Esophagus squamous epithelium (tissue), 5 donors: ENCODE data around the gene CILP2. TPM values are rescaled to one million over a fixed set of nuclear protein-coding genes. Genes with fewer than 3 reads are reported as not detected.

ENCODE experiments used
- DNase-seq: peaks from one replicate; lab custom pipeline; 2025; lab: John Stamatoyannopoulos, UW
- H3K27ac ChIP-seq, 4 donors: fragments of 200-600 bp; sonication (generic); one replicate each; pipeline ENCODE4 v1.5.1; 2016 to 2019; ENCODE audit warnings: mild to moderate bottlenecking in 1 of 4
- H3K27me3 ChIP-seq, 4 donors: fragments of 200-600 bp; sonication (generic); 1 replicate in 3 of 4; 2 replicates in 1 of 4; pipeline versions ENCODE4 v1.5.1 to v1.6.0; 2017 to 2021; ENCODE audit warnings: antibody characterized with exemption in 1 of 4
- H3K36me3 ChIP-seq, 3 donors: fragments of 200-600 bp; sonication (generic); one replicate each; pipeline ENCODE4 v1.5.1; 2016 to 2019
- H3K4me1 ChIP-seq, 3 donors: fragments of 200-600 bp; sonication (generic); one replicate each; pipeline ENCODE4 v1.5.1; 2017 to 2019
- H3K4me3 ChIP-seq, 4 donors: fragments of 200-600 bp; sonication (generic); 1 replicate in 3 of 4; 2 replicates in 1 of 4; pipeline ENCODE4 v1.5.1; 2016 to 2019; ENCODE audit warnings: mild to moderate bottlenecking in 2 of 4, moderate library complexity in 1 of 4
- H3K9me3 ChIP-seq, 3 donors: fragments of 200-600 bp; sonication (generic); one replicate each; pipeline ENCODE4 v1.5.1; 2016 to 2019
- CTCF ChIP-seq, 6 experiments: fragments of 450-650 bp in 4 of 6; fragments of 200-600 bp in 2 of 6; sonication (generic) in 2 of 6; IDR thresholded peaks; one replicate each; pipeline ENCODE4 v1.5.1; 2016 to 2019; ENCODE audit warnings: antibody characterized with exemption in 6 of 6, mild to moderate bottlenecking in 4 of 6, moderate library complexity in 4 of 6
- POLR2A ChIP-seq, 4 donors: fragments of 450-650 bp; IDR thresholded peaks; one replicate each; pipeline ENCODE4 v1.6.1; 2017; ENCODE audit warnings: antibody characterized with exemption in 4 of 4, mild to moderate bottlenecking in 4 of 4, moderate library complexity in 3 of 4
- WGBS, 2 donors: methylation state at CpG; one replicate each; pipeline ENCODE4 v1.1.5; 2018; 5-methylcytosine and 5-hydroxymethylcytosine counted together
- intact Hi-C: fragments of 100-400 bp; cut with DNase I; formaldehyde crosslinking; loops from one replicate; pipeline ENCODE4 v1.15.0; 2022
- total RNA-seq, 4 donors: library from RNA; depleted of rRNA; stranded (reverse); fragments of >200 nt; gene quantifications; one replicate each; pipeline ENCODE4 v1.1.0, GENCODE V29; 2016
- donor health status: DM: yes; HTN: yes; CAD: no.

Gene CILP2
- total RNA-seq, 4 donors from 2014 or later, result under 0.01 TPM; not detected in 3

DNA sequence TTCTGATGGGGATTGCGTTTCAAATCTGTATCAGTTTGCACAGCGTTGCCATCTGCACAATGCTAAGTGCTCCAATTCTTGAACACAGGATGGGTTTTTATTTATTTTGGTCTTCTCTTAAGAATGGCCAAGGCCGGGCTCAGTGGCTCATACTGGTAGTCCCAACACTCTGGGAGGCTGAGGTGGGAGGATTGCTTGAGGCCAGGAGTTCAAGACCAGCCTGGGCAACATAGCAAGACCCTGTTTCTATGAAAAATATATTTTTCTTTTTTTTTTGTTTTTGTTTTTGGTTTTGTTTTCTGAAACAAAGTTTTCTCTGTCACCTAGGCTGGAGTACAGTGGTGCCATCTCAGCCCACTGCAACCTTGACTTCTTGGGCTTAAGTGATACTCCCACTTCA, 14.9 kb upstream of the CILP2 start:
- DNase-seq, result no peak
- Histone ChIP-seq H3K27me3 (no peaks in the 10 kb centered on the region), H3K27ac (no peak overlapping the region), H3K4me1 (peaks cover 0 to 12% (median 2%) of the 10 kb centered on the region in 3 donors), H3K36me3 (peaks cover 12 to 72% (median 41%) of the 10 kb centered on the region in 3 donors), H3K4me3 (no peak overlapping the region), H3K9me3 (no peaks in the 10 kb centered on the region)
- TF ChIP-seq CTCF (IDR thresholded peaks at IDR 0.05) (no peak), POLR2A (IDR thresholded peaks at IDR 0.05) (no peak)
- 79 to 91% methylated on average over 3 of the region's 3 CpGs for WGBS, 2 donors
- intact Hi-C loops, result no loop called here

- Histone ChIP-seq H3K27ac (no peak overlapping the region), H3K4me3 (no peak overlapping the region), H3K27me3 (no peaks in the 10 kb centered on the region), H3K9me3 (no peaks in the 10 kb centered on the region), H3K4me1 (peaks cover 0 to 7% (median 0%) of the 10 kb centered on the region in 3 donors), H3K36me3 (peaks cover 12 to 79% (median 48%) of the 10 kb centered on the region in 3 donors)
- WGBS, 2 donors, result 75 to 92% methylated on average over 5 to 7 of the region's 7 CpGs
- no peak for TF ChIP-seq POLR2A (IDR thresholded peaks at IDR 0.05)
- no peak for TF ChIP-seq CTCF (IDR thresholded peaks at IDR 0.05)
- no peak for DNase-seq
- intact Hi-C loops, result no loop called here
Observed at GRCh38 chr19:19524053-19524452, 14.0 kb upstream of the CILP2 start.

GRCh38 chr19:19525611-19526380, 12.3 kb upstream of the CILP2 start:
- TF ChIP-seq CTCF (IDR thresholded peaks at IDR 0.05), result no peak
- 79 to 100% methylated on average over 3 to 9 of the region's 23 CpGs for WGBS, 2 donors
- Histone ChIP-seq H3K36me3 (peaks cover 12 to 67% (median 36%) of the 10 kb centered on the region in 3 donors), H3K4me1 (peaks cover 0 to 5% (median 0%) of the 10 kb centered on the region in 3 donors), H3K4me3 (no peak overlapping the region), H3K9me3 (no peaks in the 10 kb centered on the region), H3K27ac (no peak overlapping the region), H3K27me3 (no peaks in the 10 kb centered on the region)
- DNase-seq, result no peak
- intact Hi-C loops, result no loop called here

- TF ChIP-seq CTCF (IDR thresholded peaks at IDR 0.05) (no peak), POLR2A (IDR thresholded peaks at IDR 0.05) (no peak)
- intact Hi-C loops, result no loop called here
- Histone ChIP-seq H3K36me3 (peaks cover 12 to 64% (median 36%) of the 10 kb centered on the region in 3 donors), H3K27ac (no peak overlapping the region), H3K4me1 (peaks cover 0 to 5% (median 0%) of the 10 kb centered on the region in 3 donors), H3K4me3 (no peak overlapping the region), H3K9me3 (no peaks in the 10 kb centered on the region), H3K27me3 (no peaks in the 10 kb centered on the region)
- WGBS, 2 donors, result 69 to 71% methylated on average over 9 to 10 of the region's 28 CpGs
- DNase-seq, result no peak
Observed at GRCh38 chr19:19526581-19527370, 11.3 kb upstream of the CILP2 start.

- WGBS, 2 donors, result 83 to 100% methylated on average over 3 to 4 of the region's 9 CpGs
- intact Hi-C loops, result no loop called here
Observed at GRCh38 chr19:19527371-19527656, 10.8 kb upstream of the CILP2 start.

More at GRCh38 chr19:19527371-19527656, 10.8 kb upstream of the CILP2 start:
- TF ChIP-seq POLR2A (IDR thresholded peaks at IDR 0.05) (no peak), CTCF (IDR thresholded peaks at IDR 0.05) (no peak)
- H3K4me1 ChIP-seq, result peaks cover 2 to 10% (median 4%) of the 10 kb centered on the region in 3 donors
- DNase-seq, result no peak
- no peak overlapping the region for H3K27ac ChIP-seq
- H3K4me3 ChIP-seq, result no peak overlapping the region
- H3K27me3 ChIP-seq, result no peaks in the 10 kb centered on the region
- peaks cover 12 to 64% (median 36%) of the 10 kb centered on the region in 3 donors for H3K36me3 ChIP-seq
- H3K9me3 ChIP-seq, result no peaks in the 10 kb centered on the region
